CMK (cell line): ENCODE results near the gene WRAP73.

Experiments
- DNase-seq: peaks from one replicate; pipeline ENCODE4 v3.0.0-alpha.2; 2010; ENCODE audit warnings: low read depth

The WRAP73 gene

GRCh38 chr1:3611170-3612019, 38.5 kb downstream of the WRAP73 start, which contains the start of gene MEGF6:
MEGF6 (minus strand) TSS chr1:3611508; CDS start chr1:3611268, 240 bp downstream.
- DNase-seq = no peak

- DNase-seq = no peak
These were observed 39.3 kb downstream of the WRAP73 start for GRCh38 chr1:3610527-3611169.

GRCh38 chr1:3609769-3610526, 40.0 kb downstream of the WRAP73 start:
- DNase-seq = no peak

GRCh38 chr1:3609016-3609768, 40.7 kb downstream of the WRAP73 start:
- no peak for DNase-seq

- no peak for DNase-seq
These were observed 41.7 kb downstream of the WRAP73 start for GRCh38 chr1:3608154-3608553.

GRCh38 chr1:3607703-3608065, 42.2 kb downstream of the WRAP73 start:
- DNase-seq = no peak

- DNase-seq = no peak
These were observed 42.9 kb downstream of the WRAP73 start for GRCh38 chr1:3606779-3607702.

GRCh38 chr1:3604997-3605823, 44.7 kb downstream of the WRAP73 start:
- DNase-seq = no peak

GRCh38 chr1:3604468-3604974, 45.4 kb downstream of the WRAP73 start:
- DNase-seq = no peak

GRCh38 chr1:3603571-3604467, 46.1 kb downstream of the WRAP73 start:
- DNase-seq = no peak

GRCh38 chr1:3603156-3603555, 46.7 kb downstream of the WRAP73 start:
- no peak for DNase-seq

- no peak for DNase-seq
These were observed 47.5 kb downstream of the WRAP73 start for GRCh38 chr1:3602375-3602774.

- DNase-seq = no peak
These were observed 48.2 kb downstream of the WRAP73 start for GRCh38 chr1:3601743-3602142.

- no peak for DNase-seq
These were observed 49.5 kb downstream of the WRAP73 start for GRCh38 chr1:3600354-3600753.

GRCh38 chr1:3599816-3600215, 50.1 kb downstream of the WRAP73 start:
- DNase-seq = no peak

- DNase-seq = no peak
These were observed 50.6 kb downstream of the WRAP73 start for GRCh38 chr1:3599286-3599811.

- no peak for DNase-seq
These were observed 51.2 kb downstream of the WRAP73 start for GRCh38 chr1:3598522-3599285.

GRCh38 chr1:3598051-3598491, 51.8 kb downstream of the WRAP73 start:
- DNase-seq = no peak
